ENCODE results near the gene NKAPD1.
"Not testable (repeated sequence)": the region's sequence is repeated elsewhere in the genome, so short reads cannot be mapped to it uniquely, and the experiment has no call there.

NKAPD1 gene

GRCh38 chr11:112073941-112074811 is at the start of gene NKAPD1, which contains the start of gene PIH1D2:
TSS of gene NKAPD1 (plus strand) at chr11:112074299. CDS start at chr11:112075575, 1,276 bp downstream.
TSS of gene PIH1D2 (minus strand) at chr11:112074017. CDS start at chr11:112073174, 843 bp downstream.
- peak; percentile 65 for DNase-seq (ENCODE audit: low read depth, low spot score)

DNA sequence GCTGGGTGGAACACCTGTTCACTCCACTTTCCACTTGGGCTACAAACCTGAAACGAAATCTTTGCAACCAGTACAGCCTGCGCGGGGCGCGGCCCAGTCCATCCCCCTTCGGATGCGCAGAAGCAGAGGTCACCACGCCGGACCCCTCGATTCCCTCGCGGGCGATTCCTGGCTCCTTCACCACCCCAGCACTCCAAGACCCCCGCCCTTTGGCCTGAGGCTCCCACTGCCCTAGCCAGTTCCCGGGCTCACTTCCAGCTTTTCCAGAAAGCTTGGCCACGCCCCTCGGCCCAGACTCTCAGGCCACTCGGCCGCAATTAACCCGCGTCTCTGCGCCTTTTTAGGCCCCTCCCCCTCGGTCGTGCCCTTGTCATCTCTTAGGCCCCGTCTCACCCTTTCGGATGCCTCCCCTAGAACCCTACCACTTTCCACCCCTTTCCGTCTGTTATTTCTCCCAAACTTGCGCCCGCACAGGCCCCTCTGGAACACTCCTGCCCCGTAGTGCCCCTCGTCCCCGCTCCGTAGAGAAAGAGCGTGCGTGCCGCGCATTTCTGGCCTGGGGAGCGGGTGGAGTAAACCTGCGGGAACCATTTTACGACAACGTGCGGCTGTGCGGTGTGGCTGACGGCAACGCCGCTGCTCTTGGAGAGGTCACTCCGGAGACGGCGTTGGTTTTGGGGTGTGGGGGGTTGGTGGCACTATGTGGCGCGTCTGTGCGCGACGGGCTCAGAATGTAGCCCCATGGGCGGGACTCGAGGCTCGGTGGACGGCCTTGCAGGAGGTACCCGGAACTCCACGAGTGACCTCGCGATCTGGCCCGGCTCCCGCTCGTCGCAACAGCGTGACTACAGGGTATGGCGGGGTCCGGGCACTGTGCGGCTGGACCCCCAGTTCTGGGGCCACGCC is 49.1 kb upstream of the NKAPD1 start, which contains the start of gene DLAT:
DLAT (plus strand) TSS at position 636 of the 906 bp plus-strand sequence; CDS start at position 701, 65 bp downstream.
- no peak for DNase-seq (ENCODE audit: low read depth, low spot score)

DNA sequence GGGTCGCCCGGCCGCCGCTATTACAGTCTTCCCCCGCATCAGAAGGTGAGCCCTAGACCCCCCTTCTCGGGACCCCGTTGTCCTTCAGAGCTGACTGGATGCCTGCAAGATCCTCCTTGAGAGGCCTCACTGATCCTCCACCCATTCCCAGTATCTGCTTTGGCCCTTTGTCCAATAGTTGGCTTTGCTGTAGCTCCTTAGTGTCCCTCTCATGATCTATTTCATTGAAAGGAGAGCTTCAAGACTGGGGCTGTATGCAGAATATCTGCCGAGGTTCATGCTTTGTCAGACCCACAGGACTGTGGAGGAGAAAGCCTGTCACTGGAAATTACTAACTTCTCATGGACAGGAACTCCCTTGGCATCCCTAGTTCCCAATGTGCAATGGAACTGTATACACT is 48.4 kb upstream of the NKAPD1 start:
- no peak for DNase-seq (ENCODE audit: low read depth, low spot score)

- DNase-seq (ENCODE audit: low read depth, low spot score): not testable (repeated sequence)
These were observed 47.2 kb upstream of the NKAPD1 start for GRCh38 chr11:112026784-112027410.

DNA sequence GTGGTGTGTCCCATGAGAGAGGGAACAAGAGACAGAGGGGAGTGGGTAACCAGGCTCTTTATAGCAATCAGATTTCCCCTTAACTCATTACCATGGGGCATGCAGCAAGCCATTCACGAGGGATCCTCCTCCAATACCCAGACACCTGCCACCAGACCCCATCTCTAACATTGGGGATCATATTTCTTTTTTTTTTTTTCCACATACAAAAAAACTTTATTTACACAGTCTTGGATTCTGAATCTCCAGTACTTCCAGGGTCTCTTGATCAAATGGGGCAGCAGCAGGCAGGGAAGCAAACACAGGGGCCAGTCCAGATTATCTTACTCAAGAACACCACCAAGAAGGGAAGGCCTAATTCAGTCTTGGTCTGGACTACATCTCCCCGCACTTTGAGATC is 44.6 kb upstream of the NKAPD1 start:
- no peak for DNase-seq (ENCODE audit: low read depth, low spot score)

DNA sequence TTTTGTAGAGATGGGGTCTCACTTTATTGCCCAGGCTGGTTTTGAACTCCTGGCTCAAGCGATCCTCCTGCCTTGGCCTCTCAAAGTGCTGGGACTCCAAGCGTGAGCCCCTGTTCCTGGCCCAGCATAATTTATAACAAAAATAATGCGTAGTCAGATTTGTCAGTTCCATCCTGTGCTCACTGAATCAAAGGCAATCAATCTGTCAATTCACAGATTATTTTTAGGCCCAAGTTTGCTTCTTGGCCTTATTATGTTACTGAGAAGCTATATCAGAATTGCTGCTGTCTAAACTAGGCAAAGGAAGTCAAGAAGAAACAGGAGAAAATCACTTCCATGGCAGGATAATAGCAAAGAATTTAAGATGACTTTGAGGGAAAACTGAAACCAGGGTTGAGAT is 40.2 kb upstream of the NKAPD1 start:
- DNase-seq (ENCODE audit: low read depth, low spot score): no peak

DNA sequence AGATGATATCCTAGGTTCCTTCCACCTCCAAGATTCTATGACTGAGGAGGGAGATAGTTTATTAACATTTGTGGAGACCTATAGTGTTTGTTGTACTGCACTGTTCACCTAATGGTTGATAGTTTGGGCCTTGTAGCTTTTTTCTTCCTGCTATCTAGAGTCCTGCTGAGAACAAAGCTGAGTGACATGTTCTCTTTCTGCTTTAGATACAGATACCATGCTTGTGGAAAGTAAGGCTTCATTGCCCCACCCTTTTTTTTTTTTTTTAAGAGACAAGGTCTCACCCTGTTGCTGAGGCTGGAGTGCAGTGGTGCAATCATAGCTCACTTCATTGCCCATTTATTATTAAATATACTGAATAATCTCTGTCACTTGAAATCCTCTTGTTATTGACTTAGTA is 36.6 kb upstream of the NKAPD1 start:
- DNase-seq (ENCODE audit: low read depth, low spot score): no peak

GRCh38 chr11:112042161-112042960 is 31.7 kb upstream of the NKAPD1 start:
- DNase-seq (ENCODE audit: low read depth, low spot score): no peak

DNA sequence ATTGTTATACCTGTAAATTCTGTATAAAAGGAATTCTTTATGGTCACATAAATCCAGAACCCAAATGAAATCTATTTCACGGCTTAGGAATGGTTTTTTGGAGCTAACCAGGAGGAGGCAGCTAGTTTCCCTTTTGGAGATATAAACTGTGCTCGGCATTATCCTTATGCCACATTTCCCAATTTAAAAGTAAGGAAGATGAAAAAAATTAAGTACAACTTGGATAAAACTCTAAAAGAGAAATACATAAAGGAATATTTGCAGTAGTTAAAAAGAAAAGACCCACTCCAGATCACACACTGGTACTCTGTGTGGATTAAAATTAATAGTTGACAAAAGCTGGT is 31.2 kb upstream of the NKAPD1 start:
- no peak for DNase-seq (ENCODE audit: low read depth, low spot score)

GRCh38 chr11:112044961-112045360 is 29.1 kb upstream of the NKAPD1 start:
- DNase-seq (ENCODE audit: low read depth, low spot score): no peak

DNA sequence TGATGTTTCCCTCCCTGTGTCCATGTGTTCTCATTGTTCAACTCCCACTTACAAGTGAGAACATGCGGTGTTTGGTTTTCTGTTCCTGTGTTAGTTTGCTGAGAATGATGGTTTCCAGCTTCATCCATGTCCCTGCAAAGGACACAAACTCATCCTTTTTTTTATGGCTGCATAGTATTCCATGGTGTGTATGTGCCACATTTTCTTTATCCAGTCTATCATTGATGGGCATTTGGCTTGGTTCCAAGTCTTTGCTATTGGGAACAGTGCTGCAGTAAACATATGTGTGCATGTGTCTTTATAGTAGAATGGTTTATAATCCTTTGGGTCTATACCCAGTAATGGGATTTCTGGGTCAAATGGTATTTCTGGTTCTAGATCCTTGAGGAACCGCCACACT is 27.5 kb upstream of the NKAPD1 start:
- DNase-seq (ENCODE audit: low read depth, low spot score): not testable (repeated sequence)

- not testable (repeated sequence) for DNase-seq (ENCODE audit: low read depth, low spot score)
These were observed 25.8 kb upstream of the NKAPD1 start for GRCh38 chr11:112048256-112048655.

DNA sequence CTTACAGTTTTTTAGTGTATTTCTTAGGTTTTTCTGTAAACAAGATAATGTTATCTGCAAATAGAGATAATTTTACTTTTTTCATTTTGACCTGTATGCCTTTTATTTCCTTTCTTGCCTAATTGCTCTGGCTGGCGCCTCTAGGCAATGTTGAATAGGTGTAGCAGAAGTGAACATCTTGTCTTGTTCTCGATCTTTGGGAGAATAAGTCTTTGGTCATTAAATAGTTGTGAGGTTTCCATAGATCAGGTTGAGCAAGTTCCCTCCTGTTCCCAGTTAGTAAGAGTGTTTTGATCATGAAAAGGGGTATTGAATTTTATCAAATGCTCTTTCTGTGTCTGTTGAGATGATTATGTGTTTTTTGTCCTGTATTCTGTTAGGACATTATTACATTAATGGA is 24.3 kb upstream of the NKAPD1 start:
- DNase-seq (ENCODE audit: low read depth, low spot score): no peak

DNA sequence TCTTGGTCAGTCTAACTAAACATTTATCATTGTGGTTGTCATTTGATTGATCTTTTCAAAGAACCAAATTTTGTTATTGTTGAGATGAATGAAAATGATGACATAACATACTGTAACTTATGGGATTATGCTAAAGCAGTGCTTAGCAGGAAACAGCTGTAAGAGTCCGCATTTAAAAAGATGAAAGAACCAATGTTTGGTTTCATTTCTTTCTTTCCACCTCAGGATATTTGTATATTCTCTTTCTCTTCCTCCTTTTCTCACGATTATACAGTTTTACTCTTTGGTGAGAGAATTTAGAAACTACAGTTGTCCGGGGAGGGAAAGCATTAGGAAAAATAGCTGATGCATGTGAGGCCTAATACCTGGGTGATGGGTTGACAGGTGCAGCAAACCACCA is 23.4 kb upstream of the NKAPD1 start:
- DNase-seq (ENCODE audit: low read depth, low spot score): no peak

DNA sequence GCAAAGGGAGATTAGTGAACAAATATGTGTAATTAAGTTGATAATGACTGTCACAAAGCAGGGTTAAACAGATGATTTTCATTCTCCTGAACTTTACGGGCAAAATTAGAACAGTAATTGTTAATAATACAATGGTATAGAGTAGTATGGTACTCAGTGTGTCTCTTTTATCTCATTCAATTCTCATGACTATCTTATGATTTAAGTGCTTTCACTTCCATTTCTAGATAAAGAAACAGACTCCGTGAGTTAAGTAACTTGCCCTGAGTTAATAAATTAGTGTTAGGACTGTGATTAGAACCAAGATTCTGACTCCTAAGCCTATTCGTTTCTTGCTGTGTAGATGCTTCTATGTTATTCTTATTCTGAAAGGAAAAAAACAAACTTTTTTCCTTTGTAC is 22.3 kb upstream of the NKAPD1 start:
- DNase-seq (ENCODE audit: low read depth, low spot score): no peak

- DNase-seq (ENCODE audit: low read depth, low spot score): no peak
These were observed 16.9 kb upstream of the NKAPD1 start for GRCh38 chr11:112057170-112057569.

DNA sequence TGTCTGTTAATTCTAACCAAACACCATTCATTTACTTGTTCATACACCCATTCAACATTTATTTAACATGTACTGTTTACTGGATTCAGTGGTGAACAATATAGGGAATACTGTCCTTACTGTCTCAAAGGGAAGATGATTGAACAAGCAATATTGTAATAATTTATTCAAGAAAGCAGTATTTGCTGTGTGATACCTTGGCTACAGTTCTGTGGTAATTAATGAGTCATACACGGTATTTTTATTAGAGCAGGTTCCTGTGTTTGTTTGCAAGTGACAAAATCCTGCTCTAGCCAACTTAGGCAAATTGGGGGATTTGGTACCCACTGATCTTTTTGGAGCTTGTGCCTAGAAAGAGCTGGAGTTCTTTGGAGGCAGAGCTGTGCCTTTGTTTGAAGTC is 16.0 kb upstream of the NKAPD1 start:
- DNase-seq (ENCODE audit: low read depth, low spot score): no peak

DNA sequence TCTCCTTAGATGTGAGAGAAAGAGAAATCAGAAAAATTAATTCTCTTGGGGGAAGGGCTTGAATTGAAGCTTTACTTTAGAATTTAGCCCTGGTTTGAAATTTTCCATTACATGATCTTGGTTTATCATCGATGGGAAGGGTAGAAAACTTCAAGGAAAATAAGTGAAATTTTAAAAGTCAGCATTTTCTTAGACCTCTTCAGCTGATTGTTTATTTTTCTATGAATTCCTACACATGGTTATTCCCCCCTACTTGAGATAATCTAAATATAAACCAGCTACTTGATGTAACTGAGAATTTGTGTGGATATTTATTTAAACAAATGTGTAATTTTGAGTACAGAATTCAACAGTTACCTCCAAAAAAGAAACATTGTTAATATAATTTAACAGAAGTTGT is 11.2 kb upstream of the NKAPD1 start:
- DNase-seq (ENCODE audit: low read depth, low spot score): no peak

- DNase-seq (ENCODE audit: low read depth, low spot score): no peak
These were observed 8.6 kb downstream of the NKAPD1 start for GRCh38 chr11:112082729-112083128.

GRCh38 chr11:112085822-112086421 is 11.8 kb downstream of the NKAPD1 start:
- no peak for DNase-seq (ENCODE audit: low read depth, low spot score)
